Mammary epithelial cell (primary cell): ENCODE data around the gene POU6F2.

Experiments
- EZH2 ChIP-seq: IDR thresholded peaks from 2 replicates; pipeline ENCODE4 v1.6.1; 2012; ENCODE audit warnings: low read length, inconsistent platforms, borderline replicate concordance
- TF ChIP-seq, protein P1 (sequence below), 2 donors: IDR thresholded peaks in 1 of 2; conservative IDR thresholded peaks in 1 of 2; 2 replicates each; pipeline ENCODE4 v1.5.1; 2011 to 2012; ENCODE audit warnings: inconsistent platforms in 2 of 2, low read length in 2 of 2, mild to moderate bottlenecking in 2 of 2, control low read depth in 1 of 2, low read depth in 1 of 2; ENCODE audit not compliant: insufficient read depth in 1 of 2; ENCODE audit errors: extremely low read depth in 1 of 2

DNA sequence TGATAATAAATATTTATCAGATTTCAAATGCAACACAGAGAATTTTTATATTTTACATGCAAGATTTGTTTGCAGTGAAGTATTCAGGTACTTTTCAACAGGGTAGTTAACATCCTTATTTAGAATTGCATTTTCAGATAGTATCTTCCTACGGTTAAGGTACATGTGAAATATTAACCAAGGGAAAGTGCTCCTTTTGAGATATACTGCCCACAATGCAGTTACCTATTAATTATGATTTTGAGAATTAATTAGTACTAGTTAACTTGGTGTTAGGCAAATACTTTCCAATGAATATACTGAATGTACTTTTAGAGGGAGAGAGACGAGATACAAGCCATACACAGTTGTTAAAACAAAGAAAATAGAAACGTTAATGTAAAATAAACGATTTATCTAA, 382.3 kb downstream of the POU6F2 start:
- TF ChIP-seq EZH2, result no peak
- TF ChIP-seq, protein P1, sequence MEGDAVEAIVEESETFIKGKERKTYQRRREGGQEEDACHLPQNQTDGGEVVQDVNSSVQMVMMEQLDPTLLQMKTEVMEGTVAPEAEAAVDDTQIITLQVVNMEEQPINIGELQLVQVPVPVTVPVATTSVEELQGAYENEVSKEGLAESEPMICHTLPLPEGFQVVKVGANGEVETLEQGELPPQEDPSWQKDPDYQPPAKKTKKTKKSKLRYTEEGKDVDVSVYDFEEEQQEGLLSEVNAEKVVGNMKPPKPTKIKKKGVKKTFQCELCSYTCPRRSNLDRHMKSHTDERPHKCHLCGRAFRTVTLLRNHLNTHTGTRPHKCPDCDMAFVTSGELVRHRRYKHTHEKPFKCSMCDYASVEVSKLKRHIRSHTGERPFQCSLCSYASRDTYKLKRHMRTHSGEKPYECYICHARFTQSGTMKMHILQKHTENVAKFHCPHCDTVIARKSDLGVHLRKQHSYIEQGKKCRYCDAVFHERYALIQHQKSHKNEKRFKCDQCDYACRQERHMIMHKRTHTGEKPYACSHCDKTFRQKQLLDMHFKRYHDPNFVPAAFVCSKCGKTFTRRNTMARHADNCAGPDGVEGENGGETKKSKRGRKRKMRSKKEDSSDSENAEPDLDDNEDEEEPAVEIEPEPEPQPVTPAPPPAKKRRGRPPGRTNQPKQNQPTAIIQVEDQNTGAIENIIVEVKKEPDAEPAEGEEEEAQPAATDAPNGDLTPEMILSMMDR (conservative IDR thresholded peaks at IDR 0.05 in 1 of 2, IDR thresholded peaks at IDR 0.05 in 1 of 2; ENCODE audit: extremely low read depth in 1 of 2, insufficient read depth in 1 of 2, low read depth in 1 of 2, low read length in 2 of 2), result no peak
